ENCODE results near the gene QRFPR. TPM values are rescaled to one million over a fixed set of nuclear protein-coding genes. Genes with fewer than 3 reads are reported as not detected.

QRFPR gene
- total and polyA plus RNA-seq, 8 donors, result 0.86 to 3.5 (median 2.3) TPM; not detected in 2

DNA sequence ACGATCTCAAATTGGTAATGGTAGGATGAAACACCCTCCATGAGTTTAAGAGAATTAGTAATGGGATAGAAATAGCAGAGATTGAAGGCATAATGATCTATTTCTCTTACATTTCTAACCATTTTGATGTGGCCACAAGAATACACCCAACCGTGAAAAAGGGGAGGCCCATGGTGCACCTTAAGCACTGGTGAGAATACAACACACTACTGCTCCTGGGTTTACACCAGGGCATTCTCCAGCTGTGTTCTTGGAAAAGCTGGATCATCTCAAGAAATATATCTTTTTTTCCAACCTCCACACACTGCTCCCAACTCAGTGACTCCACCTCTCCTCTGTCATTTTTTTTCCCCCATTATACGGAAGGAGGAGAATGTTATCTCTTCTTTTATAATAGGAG lies 1.5 kb downstream of the QRFPR start:
- Histone ChIP-seq H3K4me1 (peaks cover 0 to 9% of the 10 kb centered on the region in 2 donors), H3K36me3 (no peaks in the 10 kb centered on the region), H3K4me3 (no peak overlapping the region), H3K27me3 (peaks cover 53 to 89% of the 10 kb centered on the region in 2 donors), H3K27ac (no peak overlapping the region), H3K9me3 (no peaks in the 10 kb centered on the region)
- DNase-seq, result no peak
- intact Hi-C loops (cut with DNase I), result loop anchor here in 1 of 2 donors (10.0 kb wide), 1 partner anchor 276 kb away; no protein-coding TSS in a partner anchor
- TF ChIP-seq, protein P1, sequence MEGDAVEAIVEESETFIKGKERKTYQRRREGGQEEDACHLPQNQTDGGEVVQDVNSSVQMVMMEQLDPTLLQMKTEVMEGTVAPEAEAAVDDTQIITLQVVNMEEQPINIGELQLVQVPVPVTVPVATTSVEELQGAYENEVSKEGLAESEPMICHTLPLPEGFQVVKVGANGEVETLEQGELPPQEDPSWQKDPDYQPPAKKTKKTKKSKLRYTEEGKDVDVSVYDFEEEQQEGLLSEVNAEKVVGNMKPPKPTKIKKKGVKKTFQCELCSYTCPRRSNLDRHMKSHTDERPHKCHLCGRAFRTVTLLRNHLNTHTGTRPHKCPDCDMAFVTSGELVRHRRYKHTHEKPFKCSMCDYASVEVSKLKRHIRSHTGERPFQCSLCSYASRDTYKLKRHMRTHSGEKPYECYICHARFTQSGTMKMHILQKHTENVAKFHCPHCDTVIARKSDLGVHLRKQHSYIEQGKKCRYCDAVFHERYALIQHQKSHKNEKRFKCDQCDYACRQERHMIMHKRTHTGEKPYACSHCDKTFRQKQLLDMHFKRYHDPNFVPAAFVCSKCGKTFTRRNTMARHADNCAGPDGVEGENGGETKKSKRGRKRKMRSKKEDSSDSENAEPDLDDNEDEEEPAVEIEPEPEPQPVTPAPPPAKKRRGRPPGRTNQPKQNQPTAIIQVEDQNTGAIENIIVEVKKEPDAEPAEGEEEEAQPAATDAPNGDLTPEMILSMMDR (IDR thresholded peaks at IDR 0.05), result no peak
- no peak for ATAC-seq

DNA sequence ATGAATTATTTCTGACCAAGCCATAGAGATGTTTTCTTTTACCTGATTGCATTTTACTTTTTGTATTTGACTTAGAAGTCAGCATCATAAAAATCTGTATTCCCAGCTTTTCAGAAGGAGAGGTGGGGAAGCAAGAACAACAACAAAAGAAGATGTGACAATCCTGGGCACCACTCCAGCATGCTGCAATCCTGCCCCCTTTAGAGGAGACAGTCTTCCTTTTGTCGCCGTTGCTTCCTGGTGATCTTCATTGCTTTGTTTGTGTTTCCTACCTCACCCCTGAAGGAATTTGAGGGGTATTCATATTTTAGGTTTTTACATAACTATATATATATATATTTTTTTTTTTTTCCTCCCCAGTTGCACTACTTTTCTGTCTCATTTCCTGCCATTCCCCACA lies 3.7 kb downstream of the QRFPR start:
- H3K27me3 ChIP-seq, result peaks cover 43 to 79% of the 10 kb centered on the region in 2 donors
- H3K36me3 ChIP-seq, result no peaks in the 10 kb centered on the region
- TF ChIP-seq, protein P1 (IDR thresholded peaks at IDR 0.05), result no peak
- intact Hi-C loops (cut with DNase I), result loop anchor here in 1 of 2 donors (10.0 kb wide), 1 partner anchor 278 kb away; no protein-coding TSS in a partner anchor
- H3K4me1 ChIP-seq, result peaks cover 0 to 9% of the 10 kb centered on the region in 2 donors
- no peaks in the 10 kb centered on the region for H3K9me3 ChIP-seq
- no peak overlapping the region for H3K27ac ChIP-seq
- no peak overlapping the region for H3K4me3 ChIP-seq
- ATAC-seq (no peak), DNase-seq (no peak)

DNA sequence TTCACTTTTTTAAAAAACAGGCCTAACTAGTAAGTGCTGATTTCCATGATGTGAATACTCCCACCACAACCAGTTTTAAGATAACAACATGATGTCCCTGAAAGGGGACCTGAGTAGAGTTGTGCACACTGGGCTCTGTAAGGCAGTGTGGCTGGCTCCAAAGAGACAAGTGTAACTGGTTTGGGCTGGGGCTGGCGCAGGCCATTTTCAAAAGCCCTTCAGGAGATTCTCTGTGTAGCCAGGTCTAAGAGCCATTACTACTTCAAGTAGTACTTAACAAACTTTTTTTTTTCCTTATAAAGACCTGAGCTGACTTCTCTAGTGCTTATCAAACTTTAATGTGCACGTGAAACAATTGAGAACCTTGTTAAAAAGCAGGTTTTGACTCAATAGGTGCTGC lies 4.3 kb downstream of the QRFPR start:
- intact Hi-C loops (cut with DNase I), result loop anchor here in 1 of 2 donors (10.0 kb wide), 1 partner anchor 278 kb away; no protein-coding TSS in a partner anchor
- ATAC-seq (peak; percentile 98), DNase-seq (peak in 3 of 4 donors; percentile 54 to 76 (median 68))

DNA sequence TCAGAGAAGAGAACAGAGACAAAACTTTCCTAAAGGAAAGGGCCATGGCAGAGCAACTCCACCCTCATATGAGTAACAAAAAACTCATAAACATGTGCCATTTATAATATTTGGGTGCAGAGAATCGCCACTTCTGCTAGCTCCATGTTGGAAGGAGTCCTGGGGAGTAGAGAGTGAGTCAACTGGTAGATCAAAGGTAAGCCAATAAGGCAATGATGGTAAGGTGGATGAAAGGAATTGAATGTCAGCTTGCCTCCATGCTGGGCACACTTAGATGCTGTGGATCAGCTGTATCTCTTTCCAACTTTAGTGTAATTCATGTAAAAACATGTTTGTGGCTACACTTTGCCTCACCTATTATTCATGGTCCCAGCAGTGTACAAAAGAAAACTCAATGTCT lies 4.7 kb downstream of the QRFPR start:
- peaks cover 0 to 9% of the 10 kb centered on the region in 2 donors for H3K4me1 ChIP-seq
- no peak overlapping the region for H3K4me3 ChIP-seq
- no peaks in the 10 kb centered on the region for H3K9me3 ChIP-seq
- ATAC-seq, result peak; percentile 9
- intact Hi-C loops (cut with DNase I), result loop anchor here in 1 of 2 donors (10.0 kb wide), 1 partner anchor 279 kb away; no protein-coding TSS in a partner anchor
- DNase-seq, result no peak
- TF ChIP-seq, protein P1 (IDR thresholded peaks at IDR 0.05), result no peak
- no peaks in the 10 kb centered on the region for H3K36me3 ChIP-seq
- no peak overlapping the region for H3K27ac ChIP-seq
- peaks cover 37 to 69% of the 10 kb centered on the region in 2 donors for H3K27me3 ChIP-seq

More for the DNA sequence above, 4.3 kb downstream of the QRFPR start:
- no peak overlapping the region for H3K4me3 ChIP-seq
- TF ChIP-seq, protein P1 (IDR thresholded peaks at IDR 0.05), result no peak
- peaks cover 40 to 74% of the 10 kb centered on the region in 2 donors for H3K27me3 ChIP-seq
- H3K9me3 ChIP-seq, result no peaks in the 10 kb centered on the region
- H3K36me3 ChIP-seq, result no peaks in the 10 kb centered on the region
- H3K27ac ChIP-seq, result no peak overlapping the region
- H3K4me1 ChIP-seq, result peaks cover 0 to 9% of the 10 kb centered on the region in 2 donors

DNA sequence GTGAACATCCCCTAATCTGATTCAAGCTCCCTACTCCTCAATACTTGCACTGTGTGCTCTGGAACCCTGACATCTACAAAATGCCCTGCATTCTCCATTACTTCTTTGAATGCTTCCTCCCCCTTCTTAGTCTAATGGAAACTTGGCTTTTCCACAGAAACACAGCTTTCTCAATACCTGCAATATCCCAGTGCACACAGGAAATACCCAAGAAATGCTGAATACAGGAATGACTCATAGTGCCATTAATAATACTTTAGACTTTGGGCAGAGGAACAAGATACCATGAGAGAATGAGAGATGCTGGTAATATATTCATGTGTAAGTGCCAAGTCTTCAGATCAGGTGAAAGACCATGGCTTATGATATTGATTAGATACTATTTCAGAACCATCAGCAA lies 5.6 kb downstream of the QRFPR start:
- intact Hi-C loops (cut with DNase I), result loop anchor here in 1 of 2 donors (10.0 kb wide), 1 partner anchor 280 kb away; no protein-coding TSS in a partner anchor
- Histone ChIP-seq H3K27ac (no peak overlapping the region), H3K9me3 (no peaks in the 10 kb centered on the region), H3K4me3 (no peak overlapping the region), H3K36me3 (no peaks in the 10 kb centered on the region), H3K27me3 (peaks cover 28 to 61% of the 10 kb centered on the region in 2 donors), H3K4me1 (peaks cover 0 to 1% of the 10 kb centered on the region in 2 donors)
- TF ChIP-seq, protein P1 (IDR thresholded peaks at IDR 0.05), result no peak
- no peak for DNase-seq
- ATAC-seq, result no peak
